ENCODE measurements around the gene BNIP3. TPM values are rescaled to one million over a fixed set of nuclear protein-coding genes. Genes with fewer than 3 reads are reported as not detected.

BNIP3 gene
- total RNA-seq, 1 experiment from 2014 or later: 57.1 TPM

DNA sequence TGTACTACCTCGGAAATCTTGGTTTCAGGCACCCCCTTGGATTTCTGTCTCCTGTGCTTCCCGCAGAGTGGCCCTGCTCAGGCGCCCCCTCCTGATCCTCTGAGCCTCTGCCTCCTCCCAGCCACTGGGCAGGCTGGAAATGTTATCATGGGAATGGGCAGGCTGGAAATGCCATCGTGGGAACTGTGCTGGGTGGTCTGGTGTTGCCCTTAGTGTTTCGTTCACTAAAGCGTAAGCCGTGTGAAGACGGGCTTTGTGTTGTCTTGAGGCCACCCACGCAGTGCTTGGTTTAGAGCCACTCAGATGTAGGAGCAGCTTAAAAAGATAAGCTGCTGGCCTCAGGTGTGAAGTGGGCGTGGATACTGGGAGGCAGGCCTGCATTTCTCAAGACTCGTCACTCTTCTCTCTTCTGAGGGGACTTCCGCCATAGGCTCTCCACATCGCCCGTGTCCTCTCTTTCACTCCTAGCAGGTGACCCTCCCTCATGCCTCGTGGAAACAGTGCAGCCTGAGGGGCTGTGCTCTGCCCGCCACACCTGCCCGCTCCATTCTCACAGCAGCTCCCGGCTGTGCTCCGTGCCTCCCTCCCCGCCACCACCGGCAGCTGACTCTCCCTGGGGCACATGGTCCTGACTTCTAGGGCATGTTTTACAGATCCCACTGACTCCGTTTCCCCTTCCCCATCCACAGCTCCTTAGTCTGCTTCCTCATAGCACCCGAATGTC is 52.4 kb downstream of the BNIP3 start:
- Histone ChIP-seq H2BK120ac (ENCODE audit: low read depth, low read length, poor library complexity, severe bottlenecking) (no peak overlapping the region), H3K9me3 (ENCODE audit: control insufficient read depth, low read depth, low read length) (no peaks in the 10 kb centered on the region), H4K20me1 (ENCODE audit: control insufficient read depth, insufficient read depth, insufficient read length) (peaks cover 8% of the 10 kb centered on the region), H3K27me3 (ENCODE audit: insufficient read depth, low read length) (no peaks in the 10 kb centered on the region), H4K5ac (ENCODE audit: insufficient read length, low read depth, low read length) (no peak overlapping the region), H3K9ac (ENCODE audit: extremely low read depth, insufficient read length, low read length) (no peak overlapping the region), H3T11ph (ENCODE audit: low read length) (no peak overlapping the region), H3K79me1 (ENCODE audit: insufficient read depth, low read depth, low read length, poor library complexity, severe bottlenecking) (peaks cover 22% of the 10 kb centered on the region), H3K27ac (ENCODE audit: insufficient read length, low read depth, low read length) (no peak overlapping the region), H3K79me2 (ENCODE audit: insufficient read depth, low read length) (peaks cover 42% of the 10 kb centered on the region; the same call in 1 of the 2 replicates), H2BK12ac (ENCODE audit: insufficient read length, low read depth, low read length) (no peak overlapping the region), H3K23me2 (ENCODE audit: insufficient read length, low read depth, low read length, poor library complexity, severe bottlenecking) (no peaks in the 10 kb centered on the region), H3K18ac (ENCODE audit: insufficient read length, low read depth, low read length) (no peak overlapping the region), H2BK5ac (ENCODE audit: insufficient read length, low read length) (no peak overlapping the region), H2AK5ac (ENCODE audit: insufficient read length, low read length) (no peak overlapping the region), H3K14ac (ENCODE audit: insufficient read depth, low read length) (peak overlapping the region; percentile 26; the same call in 1 of the 2 replicates), H3K4me2 (ENCODE audit: insufficient read depth, insufficient read length, low read length) (no peak overlapping the region), H3K56ac (ENCODE audit: insufficient read length, low read depth, low read length) (no peak overlapping the region), H2BK20ac (ENCODE audit: low read depth, low read length, poor library complexity, severe bottlenecking) (no peak overlapping the region), H3K4me1 (ENCODE audit: insufficient read depth, low read length) (peaks cover 5% of the 10 kb centered on the region; the same call in 1 of the 2 replicates), H3K23ac (ENCODE audit: insufficient read length, low read depth, low read length) (no peak overlapping the region), H3K4ac (ENCODE audit: low read depth, low read length) (no peak overlapping the region), H2BK15ac (ENCODE audit: low read depth, low read length) (no peak overlapping the region), H4K91ac (ENCODE audit: insufficient read length, low read depth, low read length) (no peak overlapping the region), H2AFZ (ENCODE audit: low read length) (no peak overlapping the region), H4K8ac (replicated peaks; ENCODE audit: insufficient read length, low read depth, low read length) (no peak overlapping the region)
- peaks cover 0 to 6% of the 10 kb centered on the region in 2 experiments; a peak in 2 of 5 replicates for H3K9me3 Mint-ChIP-seq
- TF ChIP-seq, protein P1, sequence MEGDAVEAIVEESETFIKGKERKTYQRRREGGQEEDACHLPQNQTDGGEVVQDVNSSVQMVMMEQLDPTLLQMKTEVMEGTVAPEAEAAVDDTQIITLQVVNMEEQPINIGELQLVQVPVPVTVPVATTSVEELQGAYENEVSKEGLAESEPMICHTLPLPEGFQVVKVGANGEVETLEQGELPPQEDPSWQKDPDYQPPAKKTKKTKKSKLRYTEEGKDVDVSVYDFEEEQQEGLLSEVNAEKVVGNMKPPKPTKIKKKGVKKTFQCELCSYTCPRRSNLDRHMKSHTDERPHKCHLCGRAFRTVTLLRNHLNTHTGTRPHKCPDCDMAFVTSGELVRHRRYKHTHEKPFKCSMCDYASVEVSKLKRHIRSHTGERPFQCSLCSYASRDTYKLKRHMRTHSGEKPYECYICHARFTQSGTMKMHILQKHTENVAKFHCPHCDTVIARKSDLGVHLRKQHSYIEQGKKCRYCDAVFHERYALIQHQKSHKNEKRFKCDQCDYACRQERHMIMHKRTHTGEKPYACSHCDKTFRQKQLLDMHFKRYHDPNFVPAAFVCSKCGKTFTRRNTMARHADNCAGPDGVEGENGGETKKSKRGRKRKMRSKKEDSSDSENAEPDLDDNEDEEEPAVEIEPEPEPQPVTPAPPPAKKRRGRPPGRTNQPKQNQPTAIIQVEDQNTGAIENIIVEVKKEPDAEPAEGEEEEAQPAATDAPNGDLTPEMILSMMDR (conservative IDR thresholded peaks at IDR 0.05): peak; percentile 15; the same call in 1 of the 3 replicates
- H3K27ac Mint-ChIP-seq: peak overlapping the region; percentile 69 to 82 (median 82); a peak in 4 of 7 replicates
- peak; percentile 43 for DNase-seq
- no CpG with 5 or more reads among the region's 23 CpGs for WGBS (ENCODE audit: extremely low coverage, insufficient read length, low lambda C conversion rate)
- no peaks in the 10 kb centered on the region for H3K27me3 Mint-ChIP-seq (ENCODE audit: low read depth)
- peaks cover 4 to 9% (median 7%) of the 10 kb centered on the region in 3 experiments; a peak in 6 of 7 replicates for H3K36me3 Mint-ChIP-seq (ENCODE audit: insufficient read depth in 1 of 3, low read depth in 3 of 3)
- no peak overlapping the region; a peak in 1 of 5 replicates for H3K4me3 Mint-ChIP-seq
- H3K4me1 Mint-ChIP-seq: peaks cover 61 to 64% of the 10 kb centered on the region in 2 experiments
